ENCODE measurements around the gene RECK.
"Not testable (repeated sequence)": the region's sequence is repeated elsewhere in the genome, so short reads cannot be mapped to it uniquely, and the experiment has no call there.

The RECK gene, protein sequence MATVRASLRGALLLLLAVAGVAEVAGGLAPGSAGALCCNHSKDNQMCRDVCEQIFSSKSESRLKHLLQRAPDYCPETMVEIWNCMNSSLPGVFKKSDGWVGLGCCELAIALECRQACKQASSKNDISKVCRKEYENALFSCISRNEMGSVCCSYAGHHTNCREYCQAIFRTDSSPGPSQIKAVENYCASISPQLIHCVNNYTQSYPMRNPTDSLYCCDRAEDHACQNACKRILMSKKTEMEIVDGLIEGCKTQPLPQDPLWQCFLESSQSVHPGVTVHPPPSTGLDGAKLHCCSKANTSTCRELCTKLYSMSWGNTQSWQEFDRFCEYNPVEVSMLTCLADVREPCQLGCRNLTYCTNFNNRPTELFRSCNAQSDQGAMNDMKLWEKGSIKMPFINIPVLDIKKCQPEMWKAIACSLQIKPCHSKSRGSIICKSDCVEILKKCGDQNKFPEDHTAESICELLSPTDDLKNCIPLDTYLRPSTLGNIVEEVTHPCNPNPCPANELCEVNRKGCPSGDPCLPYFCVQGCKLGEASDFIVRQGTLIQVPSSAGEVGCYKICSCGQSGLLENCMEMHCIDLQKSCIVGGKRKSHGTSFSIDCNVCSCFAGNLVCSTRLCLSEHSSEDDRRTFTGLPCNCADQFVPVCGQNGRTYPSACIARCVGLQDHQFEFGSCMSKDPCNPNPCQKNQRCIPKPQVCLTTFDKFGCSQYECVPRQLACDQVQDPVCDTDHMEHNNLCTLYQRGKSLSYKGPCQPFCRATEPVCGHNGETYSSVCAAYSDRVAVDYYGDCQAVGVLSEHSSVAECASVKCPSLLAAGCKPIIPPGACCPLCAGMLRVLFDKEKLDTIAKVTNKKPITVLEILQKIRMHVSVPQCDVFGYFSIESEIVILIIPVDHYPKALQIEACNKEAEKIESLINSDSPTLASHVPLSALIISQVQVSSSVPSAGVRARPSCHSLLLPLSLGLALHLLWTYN

DNA sequence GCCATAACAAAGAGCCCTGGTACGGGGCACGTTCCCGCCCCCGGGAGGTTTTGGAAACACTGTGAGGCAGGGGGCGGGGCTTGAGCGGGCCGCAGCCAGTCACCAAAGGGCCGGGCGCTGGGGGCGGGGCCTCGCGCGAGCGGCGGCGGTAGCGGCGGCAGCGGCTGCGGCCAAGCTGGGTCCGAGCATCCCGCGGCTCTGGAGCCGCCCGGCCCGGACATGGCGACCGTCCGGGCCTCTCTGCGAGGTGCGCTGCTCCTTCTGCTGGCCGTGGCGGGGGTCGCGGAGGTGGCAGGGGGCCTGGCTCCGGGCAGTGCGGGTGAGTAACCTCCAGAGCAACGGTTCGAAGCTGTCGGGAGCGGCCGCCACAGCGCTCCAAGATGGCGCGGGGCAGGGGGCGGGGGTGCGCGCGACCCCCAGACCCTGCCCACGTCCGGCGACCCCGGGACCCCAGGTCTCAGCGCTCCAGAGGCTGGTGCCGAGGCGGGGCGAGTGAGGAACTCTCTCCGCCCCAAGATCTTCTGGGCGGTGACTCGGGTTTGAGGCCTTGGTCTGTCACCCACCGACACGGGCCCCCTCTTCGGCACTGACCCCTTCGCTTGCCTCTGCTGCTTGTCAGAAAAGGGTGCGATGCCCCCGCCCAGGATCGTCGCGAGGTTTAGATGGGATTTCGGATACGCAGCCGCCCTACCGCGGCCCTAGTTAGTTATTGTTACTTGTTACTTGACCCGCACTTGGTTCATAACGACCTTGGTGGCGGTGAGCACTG, at the start of gene RECK:
RECK (plus strand) TSS at position 134 of the 769 bp plus-strand sequence; CDS start at position 220, 86 bp downstream.
- DNase-seq (ENCODE audit: low spot score): peak; percentile 93
- CTCF ChIA-PET: interaction anchor here (1.2 kb wide), 1 partner anchor 14 kb away, joined by 6 read pairs; no protein-coding TSS in a partner anchor
- POLR2A ChIA-PET (ENCODE audit: low non-redundant PET): interaction anchor here (0.5 kb wide), 1 partner anchor 52 kb away, joined by 3 read pairs; no protein-coding TSS in a partner anchor
- H3K27ac ChIP-seq: peak within 1 kb of the TSS; percentile 65
- TF ChIP-seq, protein P1, sequence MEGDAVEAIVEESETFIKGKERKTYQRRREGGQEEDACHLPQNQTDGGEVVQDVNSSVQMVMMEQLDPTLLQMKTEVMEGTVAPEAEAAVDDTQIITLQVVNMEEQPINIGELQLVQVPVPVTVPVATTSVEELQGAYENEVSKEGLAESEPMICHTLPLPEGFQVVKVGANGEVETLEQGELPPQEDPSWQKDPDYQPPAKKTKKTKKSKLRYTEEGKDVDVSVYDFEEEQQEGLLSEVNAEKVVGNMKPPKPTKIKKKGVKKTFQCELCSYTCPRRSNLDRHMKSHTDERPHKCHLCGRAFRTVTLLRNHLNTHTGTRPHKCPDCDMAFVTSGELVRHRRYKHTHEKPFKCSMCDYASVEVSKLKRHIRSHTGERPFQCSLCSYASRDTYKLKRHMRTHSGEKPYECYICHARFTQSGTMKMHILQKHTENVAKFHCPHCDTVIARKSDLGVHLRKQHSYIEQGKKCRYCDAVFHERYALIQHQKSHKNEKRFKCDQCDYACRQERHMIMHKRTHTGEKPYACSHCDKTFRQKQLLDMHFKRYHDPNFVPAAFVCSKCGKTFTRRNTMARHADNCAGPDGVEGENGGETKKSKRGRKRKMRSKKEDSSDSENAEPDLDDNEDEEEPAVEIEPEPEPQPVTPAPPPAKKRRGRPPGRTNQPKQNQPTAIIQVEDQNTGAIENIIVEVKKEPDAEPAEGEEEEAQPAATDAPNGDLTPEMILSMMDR (conservative IDR thresholded peaks at IDR 0.05; ENCODE audit: low read depth): no peak

DNA sequence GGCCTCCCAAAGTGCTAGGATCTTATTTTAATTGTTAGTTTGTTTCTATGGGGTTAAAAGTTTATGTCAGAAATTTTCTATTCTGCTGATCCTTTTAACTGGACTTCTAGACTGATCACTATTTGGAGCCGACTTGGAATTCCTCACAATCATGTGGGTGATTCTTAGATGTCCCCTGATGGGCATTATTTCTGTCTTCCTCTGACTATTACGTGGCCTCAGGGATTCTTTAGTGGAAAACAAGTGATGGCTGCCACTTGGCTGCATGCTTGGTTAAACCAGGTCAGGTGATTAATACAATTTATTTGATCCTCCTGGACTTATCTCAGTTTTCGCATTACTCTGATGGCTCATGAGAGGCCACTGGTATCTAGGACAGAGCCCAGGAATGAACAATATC, 46.6 kb upstream of the RECK start:
- TF ChIP-seq, protein P1 (conservative IDR thresholded peaks at IDR 0.05; ENCODE audit: low read depth): no peak
- no peak for DNase-seq (ENCODE audit: low spot score)
- POLR2A ChIA-PET (ENCODE audit: low non-redundant PET): no interaction called here
- H3K27ac ChIP-seq: no peak overlapping the region
- CTCF ChIA-PET: interaction anchor here (0.6 kb wide), 1 partner anchor 1587 kb away, joined by 3 read pairs; no protein-coding TSS in a partner anchor

DNA sequence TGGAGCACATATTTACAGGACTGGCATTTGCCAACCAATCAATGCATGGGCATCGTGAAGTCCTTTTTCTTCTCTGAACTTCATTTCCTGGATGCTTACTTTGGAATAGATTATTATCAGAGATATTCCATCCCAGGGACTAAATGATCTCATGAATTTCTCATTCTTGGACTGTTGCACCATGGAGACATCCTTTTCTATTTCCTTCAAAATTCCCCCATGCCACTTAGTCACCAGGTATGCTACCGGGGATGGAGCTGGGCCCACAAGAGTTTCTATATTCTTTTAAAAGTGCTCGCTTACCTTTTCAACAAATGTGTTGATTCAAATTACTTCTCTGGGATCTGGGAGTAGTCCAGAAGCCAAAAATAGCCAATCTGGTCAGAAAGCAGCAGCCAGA, 43.6 kb upstream of the RECK start:
- CTCF ChIA-PET; DNase-seq (ENCODE audit: low spot score); POLR2A ChIA-PET (ENCODE audit: low non-redundant PET); H3K27ac ChIP-seq: not testable (repeated sequence)

DNA sequence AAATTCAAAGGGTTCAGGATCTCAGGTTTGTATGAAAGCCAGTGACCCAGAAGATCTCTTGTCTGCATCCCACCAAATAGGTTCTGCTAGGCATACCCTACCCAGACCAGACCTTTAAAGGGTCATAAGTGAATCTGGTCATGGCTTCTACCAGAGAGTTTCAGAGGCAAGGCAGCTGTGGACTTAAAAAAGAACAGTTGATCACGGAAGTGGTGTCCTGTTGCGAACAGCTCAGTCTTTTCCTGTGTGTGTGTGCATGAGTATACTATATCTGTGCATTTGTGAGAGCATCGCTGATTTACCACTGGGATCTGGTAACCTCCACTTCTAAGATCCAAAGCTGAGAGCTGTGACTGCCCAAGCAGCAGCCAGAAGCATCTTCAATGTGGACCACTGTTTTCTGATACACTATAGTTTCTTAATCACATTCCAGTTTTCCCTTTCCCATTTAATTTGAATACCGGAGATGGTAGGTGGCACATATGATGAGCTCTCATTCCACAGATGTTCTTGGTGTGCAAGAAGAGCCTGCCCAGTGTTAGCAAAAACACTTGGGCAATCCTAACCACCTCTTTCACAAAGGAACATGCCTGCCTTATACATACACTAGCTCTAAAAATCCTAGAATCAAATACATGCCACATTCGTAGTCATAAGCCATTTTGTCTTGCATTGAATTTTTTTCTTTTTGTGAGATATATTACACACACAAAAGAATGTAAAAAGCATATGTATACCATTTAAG, 42.6 kb upstream of the RECK start:
- no peak overlapping the region for H3K27ac ChIP-seq
- TF ChIP-seq, protein P1 (conservative IDR thresholded peaks at IDR 0.05; ENCODE audit: low read depth): no peak
- ChIA-PET CTCF (interaction anchor here (1.4 kb wide), 1 partner anchor 39 kb away, joined by 4 read pairs; no protein-coding TSS in a partner anchor), POLR2A (ENCODE audit: low non-redundant PET) (no interaction called here)
- DNase-seq (ENCODE audit: low spot score): no peak

DNA sequence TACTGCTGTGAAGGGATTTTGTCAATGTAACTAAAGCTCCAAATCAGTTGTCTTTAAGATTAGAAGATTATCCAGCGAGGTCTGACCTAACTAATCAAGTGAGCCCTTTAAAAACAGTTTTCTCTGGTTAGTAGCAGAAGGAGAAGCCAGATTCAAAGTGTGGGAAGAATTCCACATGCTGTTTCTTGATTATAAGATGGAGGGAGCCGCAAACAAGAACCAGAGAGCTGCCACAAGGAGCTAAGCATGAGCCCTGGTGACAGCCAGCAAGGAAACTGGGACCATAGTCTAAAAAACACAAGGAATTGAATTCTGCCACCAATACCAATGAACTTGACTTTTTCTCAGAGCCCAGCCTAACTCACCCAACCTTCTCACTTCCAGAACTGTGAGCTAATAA, 41.8 kb upstream of the RECK start:
- ChIA-PET CTCF (interaction anchor here (1.4 kb wide), 1 partner anchor 40 kb away, joined by 4 read pairs; no protein-coding TSS in a partner anchor), POLR2A (ENCODE audit: low non-redundant PET) (no interaction called here)
- TF ChIP-seq, protein P1 (conservative IDR thresholded peaks at IDR 0.05; ENCODE audit: low read depth): no peak
- H3K27ac ChIP-seq: no peak overlapping the region
- DNase-seq (ENCODE audit: low spot score): no peak

DNA sequence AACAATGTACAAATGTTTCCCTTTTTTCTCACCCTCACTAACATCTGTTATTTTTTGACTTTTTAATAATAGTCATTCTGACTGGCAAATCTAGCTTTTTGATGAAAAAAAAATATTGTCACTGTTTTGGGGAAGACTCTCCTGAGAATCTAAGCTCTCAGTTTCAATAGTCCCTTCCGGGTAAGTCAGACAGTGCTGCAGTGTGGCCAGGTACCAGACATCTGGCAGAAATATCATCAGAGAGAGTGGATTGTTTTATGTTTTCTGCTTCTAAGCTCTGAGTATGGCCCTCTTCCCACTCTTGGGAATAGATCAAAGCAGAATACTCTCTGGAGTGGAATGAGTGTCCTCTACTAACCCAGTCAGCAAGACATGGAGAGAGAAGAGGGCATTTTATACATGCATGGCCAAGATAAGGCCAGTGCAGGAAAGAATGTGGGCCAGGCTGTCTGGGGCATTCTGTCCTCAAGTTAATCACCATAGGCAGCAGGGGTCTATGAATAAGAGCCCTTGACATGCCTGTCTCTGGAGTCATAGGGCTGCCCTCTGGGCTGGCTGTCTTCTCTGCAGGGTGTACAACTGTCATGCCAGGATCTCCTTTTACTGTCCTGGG, 40.2 kb upstream of the RECK start:
- ChIA-PET POLR2A (ENCODE audit: low non-redundant PET) (no interaction called here), CTCF (interaction anchor here (0.7 kb wide), 2 partner anchors 135 to 393 kb away, joined by 3 to 6 read pairs; no protein-coding TSS in a partner anchor)
- H3K27ac ChIP-seq: no peak overlapping the region
- TF ChIP-seq, protein P1 (conservative IDR thresholded peaks at IDR 0.05; ENCODE audit: low read depth): no peak
- DNase-seq (ENCODE audit: low spot score): no peak

DNA sequence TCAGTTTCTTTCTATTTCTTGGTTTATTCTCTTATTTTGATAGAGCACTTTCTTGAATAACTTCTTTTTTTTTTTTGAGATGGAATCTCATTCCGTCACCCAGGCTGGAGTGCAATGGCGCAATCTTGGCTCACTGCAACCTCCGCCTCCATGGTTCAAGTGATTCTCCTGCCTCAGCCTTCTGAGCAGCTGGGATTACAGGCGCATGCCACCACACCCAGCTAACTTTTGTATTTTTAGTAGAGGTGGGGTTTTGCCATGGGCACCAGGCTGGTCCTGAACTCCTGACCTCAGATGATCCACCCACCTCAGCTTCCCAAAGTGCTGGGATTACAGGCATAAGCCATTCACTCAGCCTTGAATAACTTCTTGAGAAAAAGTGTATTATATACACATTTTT, 39.7 kb upstream of the RECK start:
- CTCF ChIA-PET: interaction anchor here (0.7 kb wide), 2 partner anchors 136 to 393 kb away, joined by 3 to 6 read pairs; no protein-coding TSS in a partner anchor
- H3K27ac ChIP-seq; POLR2A ChIA-PET (ENCODE audit: low non-redundant PET); DNase-seq (ENCODE audit: low spot score): not testable (repeated sequence)
